K562 (cell line): Measurements from ENCODE around the gene MET. TPM values are rescaled to one million over a fixed set of nuclear protein-coding genes. Genes with fewer than 3 reads are reported as not detected.
A peak's percentile ranks its signal among the peaks of the same experiment; 100 is the strongest.

Experiments
- ATAC-seq: fragments of 200-7000 bp; cut with Tn5 transposase; 3 replicates; pipeline ENCODE4 v1.9.1; 2020; ENCODE audit warnings: moderate library complexity
- BruUV-seq: library from RNA; stranded (reverse); fragments of 400-500 nt; replicated peaks from 2 replicates; lab custom pipeline; 2021; lab: Mats Ljungman, UMichigan
- CTCF ChIA-PET: fragments of 300-600 bp; formaldehyde crosslinking; extraction: SDS; loops from one replicate; lab custom pipeline; 2021; ENCODE audit warnings: low intra/inter-chr PET ratio; lab: Yijun Ruan, JAX
- POLR2A ChIA-PET: fragments of 300-600, 350-650 bp; sonication (Branson Sonifier 250); formaldehyde crosslinking; extraction: SDS; loops from one replicate; lab custom pipeline; 2021; ENCODE audit warnings: antibody characterized with exemption, inconsistent platforms; lab: Yijun Ruan, JAX
- DNase-seq, 4 experiments: peaks; one replicate each; pipeline versions ENCODE4 v3.0.0 to v3.0.0-alpha.2; 2011 to 2018; ENCODE audit warnings: low spot score in 3 of 4, mixed read lengths in 3 of 4; ENCODE audit errors: extremely low read depth in 1 of 4
- FAIRE-seq: peaks from 2 replicates; lab custom pipeline; 2011; peaks lifted over from hg19 to GRCh38; lab: Jason Lieb, UNC
- H2AFZ ChIP-seq: 2 replicates; pipeline ENCODE4 v1.6.0; 2011; ENCODE audit warnings: low read depth, low read length, control low read depth, inconsistent platforms
- H3K27ac ChIP-seq: fragments of 200-600 bp; 3 replicates; pipeline ENCODE4 v1.8.0; 2011; ENCODE audit warnings: low read depth, mild to moderate bottlenecking, control low read depth, inconsistent platforms, low read length, moderate library complexity, mixed read lengths; ENCODE audit errors: extremely low read depth
- H3K27me3 ChIP-seq, 2 experiments: fragments of 300-600 bp in 1 of 2; 2 replicates in 1 of 2; 3 replicates in 1 of 2; pipeline versions ENCODE4 v1.6.0 to v1.8.0; 2011; ENCODE audit warnings: inconsistent platforms in 2 of 2, low read length in 2 of 2, mild to moderate bottlenecking in 1 of 2, mixed read lengths in 1 of 2, moderate library complexity in 1 of 2; ENCODE audit not compliant: control insufficient read depth in 2 of 2, insufficient read depth in 2 of 2
- H3K36me3 ChIP-seq: fragments of 300-600 bp; 3 replicates; pipeline ENCODE4 v1.8.0; 2011; ENCODE audit warnings: mild to moderate bottlenecking, low read length, inconsistent platforms; ENCODE audit not compliant: control insufficient read depth, insufficient read depth
- H3K4me1 ChIP-seq, 2 experiments: fragments of 200-600 bp in 1 of 2; replicated peaks in 1 of 2; 2 replicates in 1 of 2; 3 replicates in 1 of 2; pipeline versions ENCODE4 v1.5.1 to v1.8.0; 2011; ENCODE audit warnings: inconsistent platforms in 2 of 2, low read length in 2 of 2, mild to moderate bottlenecking in 1 of 2, mixed read lengths in 1 of 2, moderate library complexity in 1 of 2; ENCODE audit not compliant: control insufficient read depth in 2 of 2, insufficient read depth in 2 of 2
- H3K4me2 ChIP-seq: 2 replicates; pipeline ENCODE4 v1.6.1; 2011; ENCODE audit warnings: low read length, control low read depth, inconsistent platforms, mixed read lengths; ENCODE audit not compliant: insufficient read depth
- H3K4me3 ChIP-seq: fragments of 200-600 bp; sonication (generic), shearing (Covaris generic); 2 replicates; pipeline ENCODE4 v1.5.1; 2016; ENCODE audit warnings: control low read depth, inconsistent platforms
- H3K79me2 ChIP-seq: fragments of 200-600 bp; 3 replicates; pipeline ENCODE4 v1.8.0; 2011; ENCODE audit warnings: low read length, inconsistent platforms; ENCODE audit not compliant: control insufficient read depth, insufficient read depth
- H3K9ac ChIP-seq, 2 experiments: 2 replicates each; pipeline versions ENCODE4 v1.6.0 to v1.6.1; 2011; ENCODE audit warnings: low read depth in 2 of 2, low read length in 2 of 2, control low read depth in 1 of 2, inconsistent platforms in 1 of 2, mild to moderate bottlenecking in 1 of 2, mixed read lengths in 1 of 2; ENCODE audit not compliant: insufficient read depth in 1 of 2
- H3K9me1 ChIP-seq: one replicate; pipeline ENCODE4 v1.6.0; 2011; ENCODE audit warnings: inconsistent platforms, mild to moderate bottlenecking, low read length, moderate library complexity; ENCODE audit not compliant: control insufficient read depth, insufficient read depth
- H3K9me3 ChIP-seq: replicated peaks from 2 replicates; pipeline ENCODE4 v1.5.1; 2011; ENCODE audit warnings: low read depth, low read length, inconsistent platforms; ENCODE audit not compliant: control insufficient read depth, insufficient read depth
- H4K20me1 ChIP-seq: replicated peaks from 2 replicates; pipeline ENCODE4 v1.6.1; 2011; ENCODE audit warnings: low read length, inconsistent platforms, mixed read lengths; ENCODE audit not compliant: control insufficient read depth, insufficient read depth
- KLF1 ChIP-seq: fragments of 450-650 bp; IDR thresholded peaks from 2 replicates; pipeline ENCODE4 v1.6.1; 2016; ENCODE audit warnings: missing genetic modification characterization, missing compliant biosample characterization
- SP2 ChIP-seq: IDR thresholded peaks from 2 replicates; pipeline ENCODE4 v1.6.1; 2011; ENCODE audit warnings: mild to moderate bottlenecking, low read depth, low read length, moderate library complexity; ENCODE audit not compliant: poor library complexity, severe bottlenecking; ENCODE audit errors: extremely low read depth
- WGBS: fragments of 100-300 bp; shearing (Covaris generic); methylation state at CpG from one replicate; pipeline ENCODE4 v1.1.6; 2016; ENCODE audit warnings: low coverage, mixed read lengths; ENCODE audit not compliant: insufficient coverage; ENCODE audit errors: missing lambda C conversion rate; 5-methylcytosine and 5-hydroxymethylcytosine counted together
- in situ Hi-C: fragments of 300-500 bp; cut with MboI; formaldehyde crosslinking; loops from 4 replicates; pipeline ENCODE4 v1.15.0; 2018; ENCODE audit warnings: inconsistent platforms, mixed read lengths
- intact Hi-C: fragments of 100-400 bp; cut with micrococcal nuclease; formaldehyde crosslinking; loops from 2 replicates; pipeline ENCODE4 v1.14.2; 2022
- polyA plus RNA-seq, 8 experiments: library from polyadenylated mRNA; depleted of rRNA in 4 of 8; stranded (reverse) in 5 of 8; unstranded in 3 of 8; fragments of >200 nt; fragmentation: Nextera tagmentation in 2 of 8; fragmentation: Illumina TruSeq in 1 of 8; extraction: Ambion mirVana in 2 of 8; extraction: Trizol in 1 of 8; gene quantifications; 2 replicates each; pipeline versions ENCODE4 v1.2.1 to v1.2.3, GENCODE V29; 2011 to 2014; ENCODE audit warnings: inconsistent platforms in 1 of 8, missing spikeins in 1 of 8
- total RNA-seq, 7 experiments: library from RNA; depleted of rRNA in 6 of 7; stranded (reverse); fragments of >200 nt in 6 of 7; fragmentation: Illumina TruSeq in 2 of 7; extraction: Trizol in 2 of 7; gene quantifications; 2 replicates each; pipeline versions ENCODE4 v1.2.1 to v1.2.3, GENCODE V29; 2011 to 2021; ENCODE audit warnings: low replicate concordance in 1 of 7
- TF ChIP-seq, protein P1 (sequence below), 3 experiments: IDR thresholded peaks in 2 of 3; conservative IDR thresholded peaks in 1 of 3; 2 replicates each; pipeline ENCODE4 v1.5.1; 2011 to 2012; ENCODE audit warnings: low read length in 3 of 3, mild to moderate bottlenecking in 3 of 3, control low read depth in 2 of 3, improper control_type of control experiment in 1 of 3, inconsistent platforms in 1 of 3, low read depth in 1 of 3, mixed read lengths in 1 of 3, moderate library complexity in 1 of 3; ENCODE audit not compliant: insufficient read depth in 2 of 3

MET gene
- total and polyA plus RNA-seq, 9 of the 15 experiments (the other 6 are each of a cell fraction or from before 2014, with no cell fraction given): 0.84 to 2.4 (median 1.1) TPM

GRCh38 chr7:116724560-116725231 lies 52.7 kb downstream of the MET start (continued):
- no peak for TF ChIP-seq SP2
- TF ChIP-seq, all 486 proteins: peak for 9

- Histone ChIP-seq H3K27ac (no peak overlapping the region), H3K4me3 (no peak overlapping the region), H4K20me1 (no peaks in the 10 kb centered on the region), H2AFZ (no peak overlapping the region), H3K36me3 (no peaks in the 10 kb centered on the region), H3K9me3 (no peaks in the 10 kb centered on the region), H3K9ac (no peak overlapping the region), H3K79me2 (no peaks in the 10 kb centered on the region), H3K9me1 (no peaks in the 10 kb centered on the region), H3K4me2 (no peak overlapping the region), H3K27me3 (peaks cover 0 to 2% of the 10 kb centered on the region in 2 experiments; a peak in 2 of 5 replicates), H3K4me1 (peaks cover 0 to 4% of the 10 kb centered on the region in 2 experiments; a peak in 1 of 5 replicates)
- ChIA-PET POLR2A (interaction anchor here (0.5 to 0.9 kb wide), 3 partner anchors 8 to 22 kb away, joined by 3 read pairs; no protein-coding TSS in a partner anchor), CTCF (interaction anchor here (1.0 kb wide), 1 partner anchor 16 kb away, joined by 4 read pairs; no protein-coding TSS in a partner anchor)
- in situ Hi-C loops (no loop called here), intact Hi-C loops (loop anchor here (5.0 kb wide), 1 partner anchor 129 kb away; no protein-coding TSS in a partner anchor)
- ATAC-seq (peak; percentile 41; the same call in 2 of the 3 replicates), DNase-seq (peak in 1 of 4 experiments; percentile 24), FAIRE-seq (no peak)
- BruUV-seq: no TSS peak
- 11% methylated on average over 3 of the region's 3 CpGs for WGBS
- TF ChIP-seq KLF1: no peak
- TF ChIP-seq, protein P1, sequence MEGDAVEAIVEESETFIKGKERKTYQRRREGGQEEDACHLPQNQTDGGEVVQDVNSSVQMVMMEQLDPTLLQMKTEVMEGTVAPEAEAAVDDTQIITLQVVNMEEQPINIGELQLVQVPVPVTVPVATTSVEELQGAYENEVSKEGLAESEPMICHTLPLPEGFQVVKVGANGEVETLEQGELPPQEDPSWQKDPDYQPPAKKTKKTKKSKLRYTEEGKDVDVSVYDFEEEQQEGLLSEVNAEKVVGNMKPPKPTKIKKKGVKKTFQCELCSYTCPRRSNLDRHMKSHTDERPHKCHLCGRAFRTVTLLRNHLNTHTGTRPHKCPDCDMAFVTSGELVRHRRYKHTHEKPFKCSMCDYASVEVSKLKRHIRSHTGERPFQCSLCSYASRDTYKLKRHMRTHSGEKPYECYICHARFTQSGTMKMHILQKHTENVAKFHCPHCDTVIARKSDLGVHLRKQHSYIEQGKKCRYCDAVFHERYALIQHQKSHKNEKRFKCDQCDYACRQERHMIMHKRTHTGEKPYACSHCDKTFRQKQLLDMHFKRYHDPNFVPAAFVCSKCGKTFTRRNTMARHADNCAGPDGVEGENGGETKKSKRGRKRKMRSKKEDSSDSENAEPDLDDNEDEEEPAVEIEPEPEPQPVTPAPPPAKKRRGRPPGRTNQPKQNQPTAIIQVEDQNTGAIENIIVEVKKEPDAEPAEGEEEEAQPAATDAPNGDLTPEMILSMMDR (IDR thresholded peaks at IDR 0.05 in 2 of 3, conservative IDR thresholded peaks at IDR 0.05 in 1 of 3; ENCODE audit: insufficient read depth in 2 of 3, low read depth in 1 of 3, low read length in 3 of 3): peak in 1 of 3 experiments; percentile 33; a peak in 2 of 6 replicates
Measured at GRCh38 chr7:116726149-116726548, 54.2 kb downstream of the MET start.
